ENCODE data around the gene DCTN4. TPM values are rescaled to one million over a fixed set of nuclear protein-coding genes. Genes with fewer than 3 reads are reported as not detected.

The DCTN4 gene
- polyA plus RNA-seq, 3 donors, result 14.6 to 34.4 (median 16.3) TPM

DNA sequence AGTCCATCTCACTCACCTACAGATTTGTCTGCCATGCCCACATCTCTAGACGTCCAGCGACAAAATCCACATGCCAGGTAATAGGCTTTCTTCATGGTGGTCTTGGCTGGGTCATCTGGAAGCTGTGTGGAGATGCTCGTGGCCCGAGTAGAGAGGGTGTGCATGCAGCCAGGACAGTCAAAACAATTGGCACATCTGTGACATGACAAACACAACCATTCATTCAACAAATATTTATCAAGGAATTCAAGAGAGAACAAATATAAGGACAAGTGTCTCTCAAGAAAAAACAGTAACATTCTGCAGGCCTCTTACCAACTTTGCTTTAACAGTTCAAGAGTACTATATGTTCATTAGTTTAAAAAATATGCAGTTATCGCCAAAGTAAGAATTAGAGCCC is 5.4 kb downstream of the DCTN4 start:
- H3K4me3 ChIP-seq (replicated peaks in 1 of 3; ENCODE audit: low read depth in 2 of 3, low read length in 3 of 3), result no peak overlapping the region
- no peak for TF ChIP-seq CTCF (IDR thresholded peaks at IDR 0.05)
- H2AFZ ChIP-seq (ENCODE audit: insufficient read depth, low read depth, low read length, poor library complexity, severe bottlenecking), result no peak overlapping the region
- peaks cover 62% of the 10 kb centered on the region for H4K20me1 ChIP-seq (ENCODE audit: insufficient read depth, low read length)
- no CpG with 5 or more reads among the region's 5 CpGs for WGBS (ENCODE audit: insufficient coverage)
- no peaks in the 10 kb centered on the region for H3K9me3 ChIP-seq (replicated peaks in 1 of 2; ENCODE audit: control insufficient read depth in 1 of 2, insufficient read depth in 1 of 2, low read length in 2 of 2)
- no peaks in the 10 kb centered on the region for H3K27me3 ChIP-seq (ENCODE audit: control insufficient read depth in 2 of 2, insufficient read depth in 2 of 2, low read length in 2 of 2)
- DNase-seq, result no peak
- Mint-ChIP-seq H3K9me3 (no peaks in the 10 kb centered on the region), H3K27ac (peak overlapping the region in 4 of 7 donors; percentile 31 to 84 (median 50)), H3K4me3 (no peak overlapping the region), H3K4me1 (peaks cover 19% of the 10 kb centered on the region), H3K27me3 (ENCODE audit: low read depth in 3 of 3) (no peaks in the 10 kb centered on the region), H3K36me3 (peaks cover 59 to 70% of the 10 kb centered on the region in 2 donors)
- no peak overlapping the region for H3K27ac ChIP-seq (ENCODE audit: low read depth in 1 of 2, low read length in 2 of 2)
- H3K36me3 ChIP-seq (replicated peaks in 1 of 2; ENCODE audit: control insufficient read depth in 1 of 2, insufficient read depth in 2 of 2, low read length in 2 of 2), result peaks cover 69 to 77% of the 10 kb centered on the region in 2 donors
- H3K4me2 ChIP-seq (replicated peaks; ENCODE audit: extremely low read depth, low read length, poor library complexity, severe bottlenecking), result no peak overlapping the region
- no peak overlapping the region for H3K9ac ChIP-seq (ENCODE audit: insufficient read depth, low read length, poor library complexity, severe bottlenecking)
- intact Hi-C loops (cut with micrococcal nuclease), result loop anchor here in 1 of 2 donors (5.0 to 10.0 kb wide), 2 partner anchors 34 to 49 kb away; partner anchors contain the start of gene RBM22
- H3K79me2 ChIP-seq (ENCODE audit: insufficient read depth, low read length), result peaks cover 98% of the 10 kb centered on the region
- H3K4me1 ChIP-seq (ENCODE audit: control insufficient read depth in 1 of 2, insufficient read depth in 2 of 2, low read length in 2 of 2), result peaks cover 12 to 14% of the 10 kb centered on the region in 2 donors

DNA sequence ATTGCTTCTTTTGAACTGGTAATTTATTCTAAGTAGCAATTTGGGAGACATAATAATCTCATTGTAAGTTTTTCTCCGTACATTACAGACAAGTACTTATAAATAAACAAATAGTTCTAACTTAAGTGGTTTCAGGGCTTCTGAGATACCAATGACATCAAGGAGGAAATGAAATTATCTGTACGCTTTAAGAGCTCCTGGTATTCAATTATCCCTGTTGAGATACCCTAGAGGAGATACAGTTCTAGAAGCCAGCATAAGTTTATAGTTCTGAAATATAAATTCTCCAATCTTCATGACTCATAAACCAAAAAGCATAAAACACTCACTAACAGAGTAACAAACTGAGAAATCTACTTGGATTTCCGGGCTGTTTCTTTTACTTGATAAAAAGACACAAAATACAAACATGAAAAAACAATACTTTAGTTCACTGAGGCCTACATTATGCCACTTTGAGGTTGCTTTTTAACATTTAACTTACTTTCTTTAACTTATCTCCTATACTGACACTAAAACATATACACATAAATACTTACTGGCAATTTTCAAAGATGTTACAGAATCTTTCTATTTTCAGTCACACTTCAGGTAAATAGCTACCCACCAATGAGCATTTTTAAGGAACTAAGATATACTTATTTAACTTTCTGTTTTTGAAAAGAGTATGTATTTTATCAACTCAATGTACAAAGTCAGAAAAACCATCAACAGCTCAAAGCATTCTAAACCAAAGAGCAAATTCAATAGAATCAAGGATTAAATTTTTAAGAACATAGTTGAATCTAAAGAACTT is 7.5 kb downstream of the DCTN4 start:
- no peak overlapping the region for H3K9ac ChIP-seq (ENCODE audit: insufficient read depth, low read length, poor library complexity, severe bottlenecking)
- no peaks in the 10 kb centered on the region for H3K9me3 ChIP-seq (replicated peaks in 1 of 2; ENCODE audit: control insufficient read depth in 1 of 2, insufficient read depth in 1 of 2, low read length in 2 of 2)
- no peak overlapping the region for H3K4me2 ChIP-seq (replicated peaks; ENCODE audit: extremely low read depth, low read length, poor library complexity, severe bottlenecking)
- no peak for DNase-seq
- H3K27ac Mint-ChIP-seq, result peak overlapping the region in 2 of 7 donors; percentile 6 to 8
- H3K27ac ChIP-seq (ENCODE audit: low read depth in 1 of 2, low read length in 2 of 2), result peak overlapping the region in 1 of 2 donors; percentile 65
- no peak for TF ChIP-seq CTCF (IDR thresholded peaks at IDR 0.05)
- no peaks in the 10 kb centered on the region for H3K27me3 Mint-ChIP-seq (ENCODE audit: low read depth in 3 of 3)
- peaks cover 11% of the 10 kb centered on the region for H3K4me1 Mint-ChIP-seq
- H3K4me3 Mint-ChIP-seq, result no peak overlapping the region
- 89% methylated on average over 1 of the region's 3 CpGs for WGBS (ENCODE audit: insufficient coverage)
- H4K20me1 ChIP-seq (ENCODE audit: insufficient read depth, low read length), result peaks cover 62% of the 10 kb centered on the region
- peaks cover 67 to 74% of the 10 kb centered on the region in 2 donors for H3K36me3 ChIP-seq (replicated peaks in 1 of 2; ENCODE audit: control insufficient read depth in 1 of 2, insufficient read depth in 2 of 2, low read length in 2 of 2)
- no peak overlapping the region for H3K4me3 ChIP-seq (replicated peaks in 1 of 3; ENCODE audit: low read depth in 2 of 3, low read length in 3 of 3)
- H3K9me3 Mint-ChIP-seq, result no peaks in the 10 kb centered on the region
- no peaks in the 10 kb centered on the region for H3K4me1 ChIP-seq (ENCODE audit: control insufficient read depth in 1 of 2, insufficient read depth in 2 of 2, low read length in 2 of 2)
- peaks cover 57 to 63% of the 10 kb centered on the region in 2 donors for H3K36me3 Mint-ChIP-seq
- no peaks in the 10 kb centered on the region for H3K27me3 ChIP-seq (ENCODE audit: control insufficient read depth in 2 of 2, insufficient read depth in 2 of 2, low read length in 2 of 2)
- intact Hi-C loops (cut with micrococcal nuclease), result loop anchor here in 1 of 2 donors (5.0 to 10.0 kb wide), 2 partner anchors 36 to 46 kb away; partner anchors contain the start of gene RBM22
- H3K79me2 ChIP-seq (ENCODE audit: insufficient read depth, low read length), result peaks cover 77% of the 10 kb centered on the region
- no peak overlapping the region for H2AFZ ChIP-seq (ENCODE audit: insufficient read depth, low read depth, low read length, poor library complexity, severe bottlenecking)

Data from CD14-positive monocyte (primary cell).